GM21528 (cell line): ENCODE measurements around the gene LONP2.
A peak's percentile ranks its signal among the peaks of the same experiment; 100 is the strongest.
"Not testable (repeated sequence)": the region's sequence is repeated elsewhere in the genome, so short reads cannot be mapped to it uniquely, and the experiment has no call there.

Source experiments
- ATAC-seq: cut with Tn5 transposase; IDR thresholded peaks from one replicate; pipeline ENCODE4 v1.9.1; 2021; ENCODE audit warnings: mild to moderate bottlenecking, moderate library complexity; ENCODE audit not compliant: unreplicated experiment, low FRiP score

LONP2 gene

DNA sequence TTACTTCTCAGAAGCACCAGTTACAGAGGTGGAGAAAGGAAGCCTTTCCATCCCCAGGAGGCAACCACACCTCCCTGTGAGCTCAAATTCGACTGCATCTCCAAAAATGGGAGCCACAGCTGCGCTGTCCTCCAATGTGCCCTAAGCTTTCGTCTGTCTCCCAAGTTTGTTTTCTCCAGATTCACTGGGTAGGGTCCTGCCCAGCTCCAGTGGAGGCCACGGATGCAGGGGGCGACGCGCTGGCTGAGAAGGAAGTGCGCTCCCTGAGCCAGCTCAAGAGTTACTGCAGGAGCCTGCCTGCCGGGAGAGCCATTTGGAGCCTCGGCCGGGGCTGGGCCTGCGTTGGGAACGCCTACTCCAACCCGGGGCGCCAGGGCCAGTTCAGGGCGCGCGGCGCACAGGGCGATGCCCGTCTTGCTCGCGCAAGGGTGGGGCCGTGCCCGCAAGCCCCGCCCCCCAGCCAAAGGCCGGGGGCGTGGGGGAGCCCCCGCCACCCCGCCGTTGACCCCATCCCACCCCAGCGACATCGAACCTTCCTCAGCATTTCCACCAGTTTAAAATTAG, 121.6 kb downstream of the LONP2 start:
- peak; percentile 92 for ATAC-seq

DNA sequence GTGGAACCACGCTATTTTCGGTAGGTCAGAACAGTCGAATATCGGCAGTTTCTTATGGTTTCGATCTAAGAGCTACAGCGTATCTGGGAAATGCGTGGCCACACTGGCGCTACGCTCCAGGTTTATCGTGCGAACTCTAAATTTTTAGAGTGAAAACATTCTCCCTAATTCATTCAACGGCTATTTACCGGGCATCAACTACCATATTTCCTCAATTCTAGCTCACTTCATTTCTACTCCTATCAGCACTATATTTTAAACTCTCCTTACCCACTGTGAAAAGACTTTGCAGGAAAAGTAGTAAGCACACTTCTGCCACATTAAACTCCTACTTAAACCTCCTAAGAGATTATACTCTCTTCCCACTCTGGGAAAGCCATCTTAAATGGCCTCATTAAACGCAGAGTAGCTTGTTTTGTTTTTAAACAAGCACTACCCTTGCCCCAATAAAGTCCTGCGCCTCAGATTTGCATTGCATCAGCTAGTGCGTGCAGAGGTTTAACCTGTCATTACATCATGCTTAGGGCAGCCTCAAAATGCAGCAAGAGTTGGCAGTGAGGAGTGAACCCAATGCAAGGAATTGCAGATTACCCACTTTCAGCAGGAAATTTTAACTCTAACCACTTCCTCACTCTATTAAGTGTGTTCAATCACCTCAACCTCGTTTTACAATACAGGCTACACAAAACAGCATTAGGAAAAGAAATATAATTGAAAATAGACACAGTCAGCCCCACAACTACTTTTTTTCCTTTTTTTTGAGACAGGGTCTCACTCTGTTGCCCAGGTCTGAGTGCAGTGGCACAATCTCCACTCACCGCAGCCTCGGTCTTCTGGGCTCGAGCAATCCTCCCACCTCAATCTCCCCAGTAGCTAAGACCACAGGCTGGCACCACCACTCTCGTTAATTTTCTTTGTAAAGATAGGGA, 122.3 kb downstream of the LONP2 start:
- peak; percentile 62 for ATAC-seq

DNA sequence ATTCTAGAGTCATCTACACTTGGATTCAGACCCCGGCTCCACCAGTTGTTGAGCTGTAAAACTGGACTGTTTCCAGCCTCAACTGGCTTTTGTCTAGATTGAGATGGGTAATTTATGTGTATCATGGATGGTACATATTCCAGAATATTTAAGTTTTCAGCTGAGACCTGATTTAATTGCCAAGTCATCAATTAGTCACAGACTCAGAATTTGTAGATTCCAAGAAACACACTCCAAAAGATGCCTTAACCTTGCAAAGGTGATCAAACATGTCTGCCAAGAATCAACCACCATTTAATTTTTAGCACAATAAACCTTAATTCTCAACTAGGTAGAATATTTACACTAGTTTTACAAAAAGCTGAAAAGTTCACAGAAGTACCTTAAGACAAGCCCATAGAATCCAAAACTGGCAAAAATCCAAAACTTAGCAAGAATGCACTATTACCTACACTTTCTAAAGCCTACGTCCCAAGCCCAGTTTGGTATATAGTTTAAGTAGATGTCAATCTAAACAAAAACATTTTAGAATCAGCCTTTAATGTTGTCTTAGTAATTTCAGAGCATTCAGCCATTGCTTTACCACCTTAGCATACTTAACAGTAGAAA, 123.4 kb downstream of the LONP2 start:
- no peak for ATAC-seq

DNA sequence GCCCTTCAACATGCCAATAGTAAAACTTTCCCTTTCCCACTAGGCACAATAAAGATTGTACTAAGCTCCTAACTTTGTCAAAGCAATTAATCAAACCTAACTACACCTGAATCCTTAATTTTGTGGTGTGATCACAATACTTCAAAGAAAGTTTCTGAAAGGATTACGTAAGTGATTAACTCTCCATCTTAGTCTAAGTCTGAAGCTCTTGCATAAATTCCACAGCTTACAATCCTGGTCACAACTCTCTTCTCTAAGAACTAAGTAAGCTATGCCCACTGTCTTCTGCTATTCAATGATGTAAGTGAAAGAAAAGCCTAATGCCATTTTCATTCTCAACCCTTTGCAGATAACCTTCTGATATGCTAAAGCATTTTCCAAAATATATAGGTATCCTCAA, 125.7 kb downstream of the LONP2 start:
- ATAC-seq, result no peak

DNA sequence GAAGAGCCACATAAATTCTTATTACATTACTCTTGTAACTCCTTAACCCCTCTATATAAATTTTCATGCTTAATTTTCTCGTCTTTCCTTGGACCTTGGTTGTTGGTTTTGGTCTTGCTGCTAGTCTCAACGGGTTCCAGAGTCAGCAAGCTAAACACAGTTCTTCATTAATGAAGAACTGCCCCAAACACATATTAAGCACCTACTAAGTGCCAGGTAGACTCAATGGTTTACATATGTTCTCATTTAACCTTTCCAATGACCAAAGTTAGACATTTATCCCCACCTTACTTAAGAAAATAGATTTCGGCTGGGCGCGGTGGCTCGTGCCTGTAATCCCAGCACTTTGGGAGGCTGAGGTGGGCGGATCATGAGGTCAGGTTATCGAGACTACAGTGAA, 126.1 kb downstream of the LONP2 start:
- ATAC-seq, result no peak

DNA sequence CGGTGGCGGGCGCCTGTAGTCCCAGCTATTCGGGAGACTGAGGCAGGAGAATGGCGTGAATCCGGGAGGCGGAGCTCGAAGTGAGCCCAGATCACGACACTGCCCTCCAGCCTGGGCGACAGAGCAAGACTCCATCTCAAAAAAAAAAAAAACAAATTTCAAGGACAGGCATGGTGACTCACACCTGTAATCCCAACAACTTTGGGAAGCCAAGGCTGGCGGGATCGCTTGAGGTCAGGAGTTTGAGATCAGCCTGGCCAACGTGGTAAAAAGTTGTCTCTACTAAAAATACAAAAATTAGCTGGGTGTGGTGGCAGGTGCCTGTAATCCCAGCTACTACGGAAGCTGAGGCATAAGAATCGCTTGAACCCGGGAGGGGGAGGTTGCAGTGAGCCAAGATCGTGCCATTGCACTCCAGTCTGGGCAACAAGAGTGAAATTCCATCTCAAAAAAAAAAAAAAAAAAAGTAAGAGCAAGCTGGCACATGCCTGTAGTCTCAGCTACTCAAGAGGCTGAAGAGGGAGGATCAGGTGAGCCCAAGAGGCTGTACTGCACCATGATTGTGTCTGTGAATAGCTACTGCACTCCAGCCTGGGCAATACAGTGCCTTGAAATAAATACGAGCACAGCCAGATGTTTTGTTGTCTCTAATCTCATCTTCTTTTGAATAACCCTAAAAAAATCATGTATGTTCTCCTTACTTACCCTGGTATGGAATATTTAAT, 126.7 kb downstream of the LONP2 start:
- not testable (repeated sequence) for ATAC-seq

DNA sequence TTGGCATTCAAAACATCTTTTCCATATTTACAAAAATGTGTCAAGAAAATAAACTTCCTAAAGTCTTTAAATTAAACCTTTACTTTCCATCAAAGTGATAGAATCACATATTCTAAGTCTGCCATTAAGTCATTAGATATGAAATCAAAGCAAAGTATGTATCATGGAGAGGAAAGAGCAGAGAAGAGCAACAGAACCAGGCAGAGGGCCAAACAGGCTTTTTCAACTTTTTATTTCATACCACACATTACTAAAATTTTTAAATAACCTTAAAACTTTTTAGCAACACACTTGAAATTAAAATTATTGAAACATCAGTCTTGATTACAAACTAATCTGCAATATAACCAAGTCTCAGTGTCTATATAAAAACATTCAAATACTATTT, 127.3 kb downstream of the LONP2 start:
- ATAC-seq, result no peak

DNA sequence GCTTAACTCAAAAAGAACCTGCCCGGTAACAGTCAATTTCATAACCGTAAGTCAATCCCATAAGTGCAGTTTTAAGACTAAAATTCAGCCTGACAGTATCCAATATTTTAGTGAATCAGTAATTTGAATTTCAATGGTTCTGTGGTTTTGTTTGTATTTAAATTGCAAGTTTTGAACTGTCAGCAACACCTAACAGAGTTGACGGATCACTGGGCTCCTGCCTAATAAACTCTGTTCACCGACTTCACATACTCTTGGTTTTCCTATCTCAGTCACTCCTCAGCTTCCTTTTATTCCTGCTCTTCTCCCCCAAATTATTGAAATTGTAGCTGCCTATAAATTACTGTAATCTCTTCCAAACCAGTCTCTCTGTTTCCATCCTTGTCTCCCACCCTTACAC, 128.6 kb downstream of the LONP2 start:
- no peak for ATAC-seq

DNA sequence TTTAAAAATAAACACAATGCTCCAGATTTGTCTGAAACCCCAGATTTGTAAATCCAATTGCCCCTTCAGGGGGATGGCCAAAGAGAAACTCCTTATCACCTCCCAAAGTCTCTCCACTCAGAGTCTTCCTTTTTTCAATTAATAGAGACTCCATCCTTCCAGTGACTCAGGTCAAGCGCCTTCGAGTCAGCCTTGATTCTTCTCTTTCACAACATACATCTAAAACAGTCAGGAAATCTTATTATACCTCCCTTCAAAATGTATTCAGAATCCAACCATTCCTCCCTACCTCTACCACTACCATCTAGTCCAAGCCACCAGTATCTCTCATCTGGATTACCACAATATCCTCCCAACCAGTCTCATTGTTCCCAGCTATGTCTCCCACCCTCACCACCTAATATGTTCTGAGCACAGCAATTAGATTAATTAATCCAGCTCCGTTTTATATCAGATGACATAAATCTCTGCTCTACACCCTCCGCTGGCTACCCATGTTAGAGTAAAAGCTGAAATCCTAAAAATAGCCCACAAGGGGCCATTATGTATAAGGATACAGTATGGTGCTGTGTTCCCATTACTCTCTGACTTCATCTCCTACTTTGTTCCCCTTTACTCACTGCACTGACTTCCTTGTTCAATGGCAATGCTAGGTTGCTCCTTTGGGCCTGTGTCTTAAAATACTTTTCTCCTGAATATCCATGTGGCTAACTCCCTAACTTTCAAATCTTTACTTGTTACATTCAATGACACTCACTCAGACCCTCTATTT, 129.3 kb downstream of the LONP2 start:
- ATAC-seq, result no peak

DNA sequence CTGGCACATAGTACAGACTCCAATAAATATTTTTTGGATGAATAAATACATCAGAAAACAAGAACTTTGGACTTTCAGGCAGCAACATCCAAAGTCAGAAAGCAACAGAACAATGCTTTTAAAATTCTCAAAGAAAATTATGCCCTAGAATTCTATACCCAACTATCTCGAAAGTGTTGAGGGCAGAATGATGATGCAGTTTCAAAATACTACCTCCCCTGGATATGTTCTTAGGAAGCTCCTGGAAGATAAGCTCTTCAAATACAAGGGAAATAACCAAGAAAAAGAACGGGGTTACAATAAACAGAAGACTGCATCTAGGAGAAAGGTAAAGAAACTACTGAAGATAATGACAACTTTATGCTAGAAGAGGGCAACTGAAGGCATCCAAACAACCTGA, 130.2 kb downstream of the LONP2 start:
- ATAC-seq, result no peak

DNA sequence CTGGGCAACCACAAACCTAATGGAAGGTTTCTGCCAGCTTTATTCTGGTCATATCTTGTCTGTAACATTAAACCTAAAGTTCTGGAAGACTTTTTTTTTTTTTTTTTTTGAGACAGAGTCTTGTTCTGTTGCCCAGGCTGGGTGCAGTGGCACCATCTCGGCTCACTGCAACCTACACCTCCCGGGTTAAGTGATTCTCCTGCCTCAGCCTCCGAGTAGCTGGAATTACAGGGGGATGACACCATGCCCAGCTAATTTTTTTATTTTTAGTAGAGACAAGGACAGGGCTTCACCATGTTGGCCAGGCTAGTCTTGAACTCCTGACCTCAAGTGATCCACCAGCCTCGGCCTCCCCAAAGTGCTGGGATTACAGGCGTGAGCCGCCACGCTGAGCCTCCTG, 133.2 kb downstream of the LONP2 start:
- not testable (repeated sequence) for ATAC-seq

DNA sequence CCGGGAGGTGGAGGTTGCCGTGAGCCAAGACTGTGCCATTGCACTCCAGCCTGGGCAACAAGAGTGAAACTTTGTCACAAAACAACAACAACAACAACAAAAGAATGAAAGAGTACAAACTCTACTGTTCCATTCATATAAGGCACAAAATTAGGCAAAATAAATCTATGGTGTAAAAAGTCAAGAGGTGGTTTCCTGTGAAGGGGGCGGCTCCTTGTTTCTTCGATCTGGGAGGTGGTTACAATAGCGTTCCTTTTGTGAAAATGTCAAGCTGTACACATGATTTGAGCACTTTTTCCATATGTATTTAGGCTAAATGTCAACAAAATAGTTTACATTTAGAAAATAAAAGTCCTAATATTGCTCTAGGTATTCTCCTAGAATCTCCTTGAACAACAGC, 134.2 kb downstream of the LONP2 start:
- ATAC-seq, result no peak

DNA sequence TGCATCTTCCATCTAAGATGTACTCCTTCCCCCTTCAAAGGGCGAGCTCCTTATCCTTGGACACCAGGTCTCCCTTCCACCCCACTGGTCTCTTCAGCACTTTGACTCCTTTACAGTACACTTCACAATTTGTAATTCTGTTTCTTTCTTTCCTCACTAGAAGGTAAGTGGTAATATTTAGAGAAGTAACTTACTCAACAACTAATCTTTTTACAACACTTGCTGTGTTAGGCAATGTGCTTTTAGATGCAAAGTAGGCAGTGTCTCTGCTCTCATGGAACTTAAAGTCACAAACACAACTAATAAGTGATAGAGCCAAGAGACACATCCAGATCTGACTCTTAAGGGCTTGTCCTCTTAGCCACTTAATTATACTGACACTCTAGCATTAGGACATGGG, 134.7 kb downstream of the LONP2 start:
- ATAC-seq, result no peak

DNA sequence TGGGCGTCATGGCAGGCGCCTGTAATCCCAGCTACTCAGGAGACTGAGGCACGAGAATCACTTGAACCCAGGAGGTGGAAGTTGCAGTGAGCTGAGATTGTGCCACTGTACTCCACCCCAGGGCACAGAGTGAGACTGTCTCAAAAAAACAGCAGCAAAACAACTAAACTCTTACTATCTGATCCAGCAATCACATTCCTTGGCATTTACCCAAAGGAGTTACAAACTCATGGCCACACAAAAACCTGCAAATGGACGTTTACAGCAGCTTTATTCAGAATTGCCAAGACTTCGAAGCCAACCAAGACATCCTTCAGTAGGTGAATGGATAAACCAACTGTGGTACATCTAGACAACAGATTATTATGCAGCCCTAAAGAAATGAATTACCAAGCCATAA, 137.1 kb downstream of the LONP2 start:
- ATAC-seq, result no peak

DNA sequence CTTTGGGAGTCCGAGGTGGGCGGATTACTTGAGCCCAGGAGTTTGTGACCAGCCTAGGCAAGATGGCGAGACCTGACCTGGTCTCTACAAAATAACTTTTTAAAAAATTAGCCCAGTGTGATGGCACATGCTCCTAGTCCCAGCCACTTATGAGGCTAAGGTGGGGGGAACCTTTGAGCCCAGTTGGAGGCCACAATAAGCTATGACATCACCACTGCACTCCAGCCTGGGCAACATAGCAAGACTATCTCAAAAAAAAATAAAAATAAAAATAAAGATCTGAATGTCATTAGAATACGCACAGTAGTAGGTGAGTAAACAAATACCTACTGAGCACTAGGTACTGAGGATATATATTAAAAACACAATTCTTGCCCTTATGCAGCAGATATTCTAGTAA, 138.0 kb downstream of the LONP2 start:
- no peak for ATAC-seq

DNA sequence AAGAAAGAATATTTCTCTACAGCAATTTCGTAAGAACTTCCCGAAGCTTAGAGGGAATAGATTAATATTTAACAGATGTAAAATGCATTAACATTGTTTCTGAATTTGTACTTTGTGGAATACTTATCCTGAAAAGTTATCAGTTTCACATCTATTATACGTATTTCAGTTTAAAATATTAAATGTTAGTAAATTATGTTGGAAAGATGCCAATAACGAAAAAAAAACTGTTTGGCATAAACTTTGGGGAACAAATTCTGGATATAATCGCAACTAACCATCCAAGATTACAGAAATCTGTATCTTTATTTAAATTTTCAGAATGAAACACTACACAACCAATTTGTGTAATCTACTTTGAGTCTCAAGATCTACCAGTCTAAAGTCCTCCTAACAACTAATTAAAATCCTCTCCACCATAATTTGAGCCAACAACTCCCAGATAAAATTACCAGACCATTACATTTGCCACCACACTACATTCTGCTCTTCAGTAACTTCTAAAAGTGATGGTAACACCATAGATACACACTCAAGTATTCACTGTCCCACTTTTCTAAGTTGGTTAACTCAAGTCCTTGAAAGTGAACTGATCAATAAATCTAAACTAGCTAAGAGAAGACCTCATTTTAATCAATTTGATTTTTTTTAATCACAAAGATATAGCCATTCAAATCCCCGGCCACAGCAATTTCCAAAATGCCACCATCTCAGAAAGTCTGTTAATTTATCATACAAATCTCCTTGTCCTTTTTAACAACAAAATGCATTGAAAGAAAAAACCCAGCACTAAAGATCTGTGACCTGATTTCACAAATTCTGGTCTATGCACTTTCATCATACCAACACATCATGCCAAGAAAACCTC, 139.1 kb downstream of the LONP2 start:
- no peak for ATAC-seq

DNA sequence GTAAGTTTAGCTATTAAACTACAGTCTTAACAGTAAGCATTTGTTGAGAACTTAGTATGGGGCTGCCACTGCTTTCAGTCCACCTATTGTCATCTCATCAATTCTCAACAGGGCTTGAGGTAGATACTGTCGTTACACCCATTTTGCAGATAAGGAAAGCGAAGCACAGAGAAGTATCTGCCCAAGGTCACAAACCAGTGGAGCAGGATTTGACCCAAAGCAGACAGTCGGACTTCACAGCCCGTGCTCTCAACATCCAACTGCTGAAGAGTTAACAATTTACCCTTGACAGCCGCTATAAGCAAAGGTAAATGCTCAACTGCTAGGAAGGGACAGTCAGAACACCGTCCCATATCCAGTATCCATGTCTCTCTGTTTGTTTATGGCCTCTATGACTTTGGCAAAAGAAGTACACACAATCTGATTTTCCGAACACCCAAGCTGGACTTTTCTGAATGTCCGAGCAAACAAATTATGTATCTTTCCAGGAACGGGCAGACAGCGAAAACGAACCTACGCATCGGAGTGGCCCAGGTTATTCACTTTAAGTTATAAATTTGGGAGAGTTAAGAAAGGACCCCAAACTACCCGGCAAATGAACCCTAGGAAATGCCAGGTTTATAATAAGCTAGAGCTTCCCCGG, 139.9 kb downstream of the LONP2 start:
- no peak for ATAC-seq

DNA sequence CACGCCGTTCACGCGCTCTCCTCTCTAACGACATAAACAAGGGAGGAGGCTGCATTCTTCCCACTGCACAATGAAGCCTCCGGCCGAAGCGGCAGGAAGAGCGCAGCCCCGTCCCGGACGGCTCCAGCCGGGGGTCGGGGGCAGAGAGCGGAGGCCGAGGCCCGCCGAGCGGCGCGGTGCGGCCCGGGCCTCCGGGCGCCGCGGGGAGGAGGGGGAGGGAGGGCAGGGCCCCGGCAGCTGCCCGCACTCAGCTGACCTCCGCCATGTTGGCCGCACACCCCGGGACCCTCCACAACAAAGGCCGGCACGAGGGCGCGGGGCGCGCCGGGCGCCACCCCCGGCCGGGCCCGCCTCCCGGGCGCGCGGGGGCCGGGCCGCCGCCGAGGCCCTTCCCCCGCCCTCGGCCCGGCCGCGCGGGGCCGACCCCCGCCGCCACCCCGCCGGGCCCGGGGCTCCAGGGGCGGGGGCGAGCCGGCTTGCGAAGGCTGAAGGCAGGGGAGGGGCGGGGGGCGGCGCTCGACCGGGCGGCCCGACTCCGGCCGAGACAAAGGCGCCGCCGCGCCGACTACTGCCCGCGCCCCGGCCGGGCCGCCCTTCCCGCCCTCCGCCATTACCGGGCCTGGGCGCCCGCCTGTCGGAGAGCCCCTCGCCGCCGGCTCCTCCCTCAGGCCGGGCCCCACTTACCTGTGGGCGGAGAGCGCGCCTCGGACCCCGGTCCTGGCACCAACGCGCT, 140.6 kb downstream of the LONP2 start:
- peak; percentile 57 for ATAC-seq
